CD14-positive monocyte (primary cell): ENCODE data around the gene SYNE1. TPM values are rescaled to one million over a fixed set of nuclear protein-coding genes. Genes with fewer than 3 reads are reported as not detected.

Experiments used
- DNase-seq, 3 donors: peaks; one replicate each; pipeline ENCODE4 v3.0.0-alpha.2; 2011 to 2022
- H2AFZ ChIP-seq: 2 replicates; pipeline ENCODE4 v1.6.0; 2012; ENCODE audit warnings: mild to moderate bottlenecking, low read depth, low read length, inconsistent platforms; ENCODE audit not compliant: insufficient read depth, poor library complexity, severe bottlenecking
- H3K27ac ChIP-seq, 2 donors: 1 replicate in 1 of 2; 2 replicates in 1 of 2; pipeline ENCODE4 v1.5.1; 2012 to 2013; ENCODE audit warnings: low read length in 2 of 2, control low read depth in 1 of 2, inconsistent platforms in 1 of 2, low read depth in 1 of 2, mild to moderate bottlenecking in 1 of 2
- H3K27me3 ChIP-seq, 2 donors: one replicate each; pipeline versions ENCODE4 v1.6.0 to v1.6.1; 2011 to 2013; ENCODE audit warnings: low read length in 2 of 2; ENCODE audit not compliant: control insufficient read depth in 2 of 2, insufficient read depth in 2 of 2
- H3K36me3 ChIP-seq, 2 donors: replicated peaks in 1 of 2; 1 replicate in 1 of 2; 2 replicates in 1 of 2; pipeline versions ENCODE4 v1.5.1 to v1.6.1; 2012 to 2013; ENCODE audit warnings: low read length in 2 of 2, control low read depth in 1 of 2, inconsistent platforms in 1 of 2, mild to moderate bottlenecking in 1 of 2; ENCODE audit not compliant: insufficient read depth in 2 of 2, control insufficient read depth in 1 of 2
- H3K4me1 ChIP-seq, 2 donors: 1 replicate in 1 of 2; 2 replicates in 1 of 2; pipeline versions ENCODE4 v1.5.1 to v1.6.1; 2012 to 2013; ENCODE audit warnings: low read length in 2 of 2, control low read depth in 1 of 2, inconsistent platforms in 1 of 2, mild to moderate bottlenecking in 1 of 2, moderate library complexity in 1 of 2; ENCODE audit not compliant: insufficient read depth in 2 of 2, control insufficient read depth in 1 of 2
- H3K4me2 ChIP-seq: replicated peaks from 2 replicates; pipeline ENCODE3; 2012; ENCODE audit warnings: low read length, moderate library complexity, mild to moderate bottlenecking; ENCODE audit not compliant: poor library complexity, severe bottlenecking; ENCODE audit errors: extremely low read depth
- H3K4me3 ChIP-seq, 3 experiments: fragments of 200-600 bp in 1 of 3; sonication (generic) in 1 of 3; replicated peaks in 1 of 3; 1 replicate in 2 of 3; 2 replicates in 1 of 3; pipeline ENCODE4 v1.5.1; 2011 to 2013; ENCODE audit warnings: low read length in 3 of 3, mild to moderate bottlenecking in 3 of 3, control low read depth in 2 of 3, low read depth in 2 of 3, inconsistent platforms in 1 of 3, moderate library complexity in 1 of 3
- H3K79me2 ChIP-seq: 2 replicates; pipeline ENCODE4 v1.6.0; 2012; ENCODE audit warnings: mild to moderate bottlenecking, control low read depth, inconsistent platforms, low read length, moderate library complexity; ENCODE audit not compliant: insufficient read depth
- H3K9ac ChIP-seq: 2 replicates; pipeline ENCODE4 v1.6.0; 2017; ENCODE audit warnings: low read length, mild to moderate bottlenecking; ENCODE audit not compliant: insufficient read depth, poor library complexity, severe bottlenecking
- H3K9me3 ChIP-seq, 2 donors: replicated peaks in 1 of 2; 1 replicate in 1 of 2; 2 replicates in 1 of 2; pipeline versions ENCODE4 v1.5.1 to v1.6.1; 2012 to 2013; ENCODE audit warnings: low read length in 2 of 2, control low read depth in 1 of 2; ENCODE audit not compliant: control insufficient read depth in 1 of 2, insufficient read depth in 1 of 2
- H4K20me1 ChIP-seq: 2 replicates; pipeline ENCODE4 v1.6.0; 2012; ENCODE audit warnings: mild to moderate bottlenecking, low read length, control low read depth, moderate library complexity; ENCODE audit not compliant: insufficient read depth
- H3K27ac Mint-ChIP-seq, 7 donors: one replicate each; pipeline ENCODE4 v1.8.0; 2020; ENCODE audit warnings: mild to moderate bottlenecking in 7 of 7, mixed read lengths in 7 of 7, moderate library complexity in 6 of 7, inconsistent platforms in 2 of 7
- H3K27me3 Mint-ChIP-seq, 3 donors: one replicate each; pipeline ENCODE4 v1.8.0; 2021 to 2022; ENCODE audit warnings: low read depth in 3 of 3, mild to moderate bottlenecking in 3 of 3, mixed read lengths in 3 of 3, moderate library complexity in 3 of 3, inconsistent platforms in 1 of 3
- H3K36me3 Mint-ChIP-seq, 2 donors: one replicate each; pipeline ENCODE4 v1.8.0; 2020; ENCODE audit warnings: mixed read lengths in 2 of 2, inconsistent platforms in 1 of 2, mild to moderate bottlenecking in 1 of 2
- H3K4me1 Mint-ChIP-seq: one replicate; pipeline ENCODE4 v1.8.0; 2020; ENCODE audit warnings: mild to moderate bottlenecking, mixed read lengths
- H3K4me3 Mint-ChIP-seq, 2 donors: one replicate each; pipeline ENCODE4 v1.8.0; 2020; ENCODE audit warnings: mild to moderate bottlenecking in 2 of 2, mixed read lengths in 2 of 2, moderate library complexity in 1 of 2
- H3K9me3 Mint-ChIP-seq, 7 donors: one replicate each; pipeline ENCODE4 v1.8.0; 2020 to 2022; ENCODE audit warnings: mixed read lengths in 7 of 7, mild to moderate bottlenecking in 6 of 7, moderate library complexity in 6 of 7, inconsistent platforms in 2 of 7
- CTCF ChIP-seq: fragments of 200-600 bp; IDR thresholded peaks from one replicate; pipeline ENCODE4 v1.8.0; 2022; ENCODE audit warnings: antibody characterized with exemption, mild to moderate bottlenecking
- WGBS: methylation state at CpG from one replicate; pipeline ENCODE4 v1.1.5; 2013; ENCODE audit warnings: missing lambda C conversion rate; ENCODE audit not compliant: insufficient coverage; 5-methylcytosine and 5-hydroxymethylcytosine counted together
- intact Hi-C, 2 donors: fragments of 100-400 bp; cut with micrococcal nuclease; formaldehyde crosslinking; loops; one replicate each; pipeline versions ENCODE4 v1.15.0 to v1.15.1; 2023
- polyA plus RNA-seq, 3 donors: library from polyadenylated mRNA; depleted of rRNA in 1 of 3; unstranded in 2 of 3; stranded (reverse) in 1 of 3; fragments of 300-500 nt in 2 of 3; fragments of >200 nt in 1 of 3; fragmentation: Illumina TruSeq in 2 of 3; gene quantifications; 1 replicate in 2 of 3; 2 replicates in 1 of 3; pipeline ENCODE4 v1.2.3, GENCODE V29; 2012 to 2021

The SYNE1 gene
- polyA plus RNA-seq, 3 donors: 3.7 to 24.5 (median 8.1) TPM

GRCh38 chr6:152244998-152245630, 392.0 kb downstream of the SYNE1 start:
- Histone ChIP-seq H3K9ac (no peak overlapping the region), H3K36me3 (peaks cover 44 to 77% of the 10 kb centered on the region in 2 donors), H3K27ac (no peak overlapping the region), H3K4me3 (no peak overlapping the region), H2AFZ (no peak overlapping the region), H3K27me3 (no peaks in the 10 kb centered on the region), H3K79me2 (no peaks in the 10 kb centered on the region), H4K20me1 (no peaks in the 10 kb centered on the region), H3K4me1 (no peaks in the 10 kb centered on the region), H3K9me3 (no peaks in the 10 kb centered on the region), H3K4me2 (no peak overlapping the region)
- no peaks in the 10 kb centered on the region for H3K4me1 Mint-ChIP-seq
- no peak overlapping the region for H3K27ac Mint-ChIP-seq
- peaks cover 67 to 68% of the 10 kb centered on the region in 2 donors for H3K36me3 Mint-ChIP-seq
- no peaks in the 10 kb centered on the region for H3K27me3 Mint-ChIP-seq
- no peak for DNase-seq
- intact Hi-C loops: no loop called here
- H3K9me3 Mint-ChIP-seq: peaks cover 0 to 2% (median 0%) of the 10 kb centered on the region in 7 donors
- 100% methylated on average over 3 of the region's 4 CpGs for WGBS
- H3K4me3 Mint-ChIP-seq: no peak overlapping the region
- no peak for TF ChIP-seq CTCF

GRCh38 chr6:152241013-152241766, 396.0 kb downstream of the SYNE1 start:
- Histone ChIP-seq H3K27ac (no peak overlapping the region), H3K4me3 (no peak overlapping the region), H3K27me3 (no peaks in the 10 kb centered on the region), H3K9me3 (no peaks in the 10 kb centered on the region), H3K4me2 (no peak overlapping the region), H3K36me3 (peaks cover 62 to 95% of the 10 kb centered on the region in 2 donors), H3K79me2 (no peaks in the 10 kb centered on the region), H4K20me1 (no peaks in the 10 kb centered on the region), H3K4me1 (no peaks in the 10 kb centered on the region), H2AFZ (no peak overlapping the region), H3K9ac (no peak overlapping the region)
- H3K27me3 Mint-ChIP-seq: no peaks in the 10 kb centered on the region
- peaks cover 0 to 2% (median 0%) of the 10 kb centered on the region in 7 donors for H3K9me3 Mint-ChIP-seq
- no peak for TF ChIP-seq CTCF
- peak overlapping the region in 2 of 7 donors; percentile 4 to 48 for H3K27ac Mint-ChIP-seq
- 93% methylated on average over 2 of the region's 7 CpGs for WGBS
- no peak overlapping the region for H3K4me3 Mint-ChIP-seq
- no peak for DNase-seq
- no peaks in the 10 kb centered on the region for H3K4me1 Mint-ChIP-seq
- H3K36me3 Mint-ChIP-seq: peaks cover 71 to 73% of the 10 kb centered on the region in 2 donors
- intact Hi-C loops: no loop called here
